Lower leg skin (tissue), 3 donors: Measurements from ENCODE around the gene TNFRSF8.

Experiments
- POLR2A ChIP-seq, 2 donors: fragments of 450-650 bp; IDR thresholded peaks; one replicate each; pipeline ENCODE4 v1.6.1; 2016 to 2017; ENCODE audit warnings: antibody characterized with exemption in 2 of 2, mild to moderate bottlenecking in 1 of 2, moderate library complexity in 1 of 2
- TF ChIP-seq, protein P1 (sequence below), 3 donors: fragments of 450-650 bp; IDR thresholded peaks; one replicate each; pipeline ENCODE4 v1.5.1; 2016; ENCODE audit warnings: antibody characterized with exemption in 3 of 3, mild to moderate bottlenecking in 3 of 3, moderate library complexity in 2 of 3

DNA sequence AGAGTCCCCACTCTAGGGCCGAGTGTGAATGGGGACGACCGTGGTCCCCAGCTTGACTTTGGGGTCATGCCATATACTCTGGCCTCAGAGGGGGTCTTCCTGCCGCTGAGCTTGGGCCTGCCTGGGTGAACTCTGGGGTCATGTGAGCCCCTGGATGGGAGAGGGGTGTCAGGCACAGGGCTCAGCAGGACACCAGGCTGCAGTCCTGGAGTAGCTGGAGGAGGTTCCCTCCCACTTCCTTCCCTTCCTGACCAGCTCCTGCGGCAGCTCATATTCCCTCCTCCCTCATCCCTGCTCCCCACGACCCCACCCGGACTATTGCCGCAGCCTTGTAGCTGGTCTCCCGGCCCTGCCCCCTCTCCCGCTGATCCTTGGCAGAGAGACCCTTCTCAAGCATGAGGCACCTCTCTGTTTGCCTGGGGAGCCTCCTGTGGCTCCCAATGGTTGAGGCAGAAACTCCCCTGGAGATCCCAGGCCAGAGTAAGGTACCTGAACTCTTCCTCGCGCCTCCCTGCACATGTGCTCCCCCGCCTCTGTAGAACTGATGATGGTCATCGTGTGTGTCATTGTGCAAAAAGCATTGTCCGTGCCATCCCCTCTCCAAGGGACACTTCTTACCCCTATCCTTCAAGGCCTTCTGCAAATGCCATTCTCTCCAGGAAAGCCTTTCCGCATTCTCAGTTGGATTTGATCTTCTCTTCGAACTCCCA lies 105.5 kb downstream of the TNFRSF8 start:
- TF ChIP-seq, protein P1, sequence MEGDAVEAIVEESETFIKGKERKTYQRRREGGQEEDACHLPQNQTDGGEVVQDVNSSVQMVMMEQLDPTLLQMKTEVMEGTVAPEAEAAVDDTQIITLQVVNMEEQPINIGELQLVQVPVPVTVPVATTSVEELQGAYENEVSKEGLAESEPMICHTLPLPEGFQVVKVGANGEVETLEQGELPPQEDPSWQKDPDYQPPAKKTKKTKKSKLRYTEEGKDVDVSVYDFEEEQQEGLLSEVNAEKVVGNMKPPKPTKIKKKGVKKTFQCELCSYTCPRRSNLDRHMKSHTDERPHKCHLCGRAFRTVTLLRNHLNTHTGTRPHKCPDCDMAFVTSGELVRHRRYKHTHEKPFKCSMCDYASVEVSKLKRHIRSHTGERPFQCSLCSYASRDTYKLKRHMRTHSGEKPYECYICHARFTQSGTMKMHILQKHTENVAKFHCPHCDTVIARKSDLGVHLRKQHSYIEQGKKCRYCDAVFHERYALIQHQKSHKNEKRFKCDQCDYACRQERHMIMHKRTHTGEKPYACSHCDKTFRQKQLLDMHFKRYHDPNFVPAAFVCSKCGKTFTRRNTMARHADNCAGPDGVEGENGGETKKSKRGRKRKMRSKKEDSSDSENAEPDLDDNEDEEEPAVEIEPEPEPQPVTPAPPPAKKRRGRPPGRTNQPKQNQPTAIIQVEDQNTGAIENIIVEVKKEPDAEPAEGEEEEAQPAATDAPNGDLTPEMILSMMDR (IDR thresholded peaks at IDR 0.05), result no peak
- no peak for TF ChIP-seq POLR2A (IDR thresholded peaks at IDR 0.05)
